Liver (tissue), 9 donors: ENCODE measurements around the gene PASK. TPM values are rescaled to one million over a fixed set of nuclear protein-coding genes. Genes with fewer than 3 reads are reported as not detected.
A peak's percentile ranks its signal among the peaks of the same experiment; 100 is the strongest.

ENCODE experiments used
- DNase-seq: peaks from one replicate; pipeline ENCODE4 v3.0.0-alpha.2; 2017; ENCODE audit warnings: low spot score
- H3K27ac ChIP-seq, 2 donors: one replicate each; pipeline ENCODE4 v1.7.0; 2013; ENCODE audit warnings: inconsistent platforms in 2 of 2, low read length in 2 of 2, control low read depth in 1 of 2, low read depth in 1 of 2, mild to moderate bottlenecking in 1 of 2
- H3K27me3 ChIP-seq, 4 donors: one replicate each; pipeline versions ENCODE4 v1.6.1 to v1.7.0; 2013; ENCODE audit warnings: low read length in 3 of 4, inconsistent platforms in 1 of 4, mild to moderate bottlenecking in 1 of 4, moderate library complexity in 1 of 4; ENCODE audit not compliant: control insufficient read depth in 4 of 4, insufficient read depth in 4 of 4
- H3K36me3 ChIP-seq, 4 donors: one replicate each; pipeline versions ENCODE4 v1.6.1 to v1.7.0; 2013; ENCODE audit warnings: low read length in 3 of 4, mild to moderate bottlenecking in 3 of 4, low read depth in 1 of 4, moderate library complexity in 1 of 4; ENCODE audit not compliant: control insufficient read depth in 4 of 4, insufficient read depth in 3 of 4
- H3K4me1 ChIP-seq, 4 donors: one replicate each; pipeline versions ENCODE4 v1.6.1 to v1.7.0; 2013; ENCODE audit warnings: low read length in 3 of 4, mild to moderate bottlenecking in 3 of 4, moderate library complexity in 1 of 4; ENCODE audit not compliant: control insufficient read depth in 4 of 4, insufficient read depth in 4 of 4
- H3K4me3 ChIP-seq, 3 donors: one replicate each; pipeline versions ENCODE4 v1.6.1 to v1.7.0; 2013; ENCODE audit warnings: low read length in 3 of 3, control low read depth in 1 of 3, low read depth in 1 of 3, mild to moderate bottlenecking in 1 of 3
- H3K9ac ChIP-seq, 2 donors: one replicate each; pipeline ENCODE4 v1.7.0; 2013; ENCODE audit warnings: low read length in 2 of 2, mild to moderate bottlenecking in 2 of 2, moderate library complexity in 2 of 2, control low read depth in 1 of 2, low read depth in 1 of 2
- H3K9me3 ChIP-seq, 4 donors: one replicate each; pipeline versions ENCODE4 v1.6.1 to v1.7.0; 2013; ENCODE audit warnings: low read length in 3 of 4; ENCODE audit not compliant: control insufficient read depth in 4 of 4
- ATF3 ChIP-seq: IDR thresholded peaks from 2 replicates; pipeline ENCODE4 v1.6.1; 2016; ENCODE audit warnings: antibody characterized with exemption
- EGR1 ChIP-seq, 2 donors: IDR thresholded peaks; 2 replicates each; pipeline ENCODE4 v1.6.1; 2016 to 2018; ENCODE audit warnings: antibody characterized with exemption in 2 of 2, low read depth in 2 of 2
- FOXA1 ChIP-seq: IDR thresholded peaks from 2 replicates; pipeline ENCODE4 v1.6.1; 2016; ENCODE audit warnings: antibody characterized with exemption
- FOXA2 ChIP-seq: IDR thresholded peaks from 2 replicates; pipeline ENCODE4 v1.6.1; 2016; ENCODE audit warnings: antibody characterized with exemption
- GABPA ChIP-seq, 2 donors: IDR thresholded peaks in 1 of 2; conservative IDR thresholded peaks in 1 of 2; 2 replicates each; pipeline ENCODE4 v1.6.1; 2016; ENCODE audit warnings: antibody characterized with exemption in 2 of 2, mild to moderate bottlenecking in 1 of 2, moderate library complexity in 1 of 2
- HNF4G ChIP-seq: IDR thresholded peaks from 2 replicates; pipeline ENCODE4 v1.6.1; 2016; ENCODE audit warnings: antibody characterized with exemption
- JUND ChIP-seq, 2 donors: IDR thresholded peaks; 2 replicates each; pipeline ENCODE4 v1.6.1; 2016; ENCODE audit warnings: antibody characterized with exemption in 2 of 2
- MAX ChIP-seq: IDR thresholded peaks from 2 replicates; pipeline ENCODE4 v1.6.1; 2016; ENCODE audit warnings: antibody characterized with exemption
- NR2F2 ChIP-seq: IDR thresholded peaks from 2 replicates; pipeline ENCODE4 v1.6.1; 2016; ENCODE audit warnings: antibody characterized with exemption
- RAD21 ChIP-seq, 2 donors: IDR thresholded peaks; 2 replicates each; pipeline ENCODE4 v1.6.1; 2016; ENCODE audit warnings: antibody characterized with exemption in 2 of 2, mild to moderate bottlenecking in 2 of 2
- RXRA ChIP-seq, 2 donors: IDR thresholded peaks; 2 replicates each; pipeline ENCODE4 v1.6.1; 2017 to 2018; ENCODE audit warnings: antibody characterized with exemption in 2 of 2, mild to moderate bottlenecking in 1 of 2
- SP1 ChIP-seq: IDR thresholded peaks from 2 replicates; pipeline ENCODE4 v1.6.1; 2018; ENCODE audit warnings: antibody characterized with exemption, mild to moderate bottlenecking
- TAF1 ChIP-seq: conservative IDR thresholded peaks from 2 replicates; pipeline ENCODE4 v1.6.1; 2016; ENCODE audit warnings: antibody characterized with exemption, mild to moderate bottlenecking
- YY1 ChIP-seq: IDR thresholded peaks from 2 replicates; pipeline ENCODE4 v1.6.1; 2016; ENCODE audit warnings: antibody characterized with exemption, mild to moderate bottlenecking
- ZBTB33 ChIP-seq: IDR thresholded peaks from 2 replicates; pipeline ENCODE4 v1.6.1; 2016; ENCODE audit warnings: antibody characterized with exemption
- WGBS: extraction: QIAGEN DNeasy Blood & Tissue Kit; methylation state at CpG from one replicate; pipeline ENCODE4 v1.1.7; 2013; 5-methylcytosine and 5-hydroxymethylcytosine counted together
- polyA plus RNA-seq, 2 donors: library from polyadenylated mRNA; stranded (reverse) in 1 of 2; unstranded in 1 of 2; fragments of 200-250 nt in 1 of 2; fragments of >200 nt in 1 of 2; fragmentation: Nextera tagmentation in 1 of 2; extraction: Ambion mirVana in 1 of 2; gene quantifications; one replicate each; pipeline versions ENCODE4 v1.2.1 to v1.2.3, GENCODE V29; 2013 to 2015
- total RNA-seq, 2 donors: library from RNA; depleted of rRNA; stranded (reverse); fragments of >200 nt; gene quantifications; one replicate each; pipeline ENCODE4 v1.2.3, GENCODE V29; 2014
- donor health status: healthy.
- donor health status: healthy.
- donor health status: healthy.
- donor health status: healthy.
- donor health status: healthy.

The PASK gene
- total and polyA plus RNA-seq, 4 donors = 0.96 to 8.8 (median 2.9) TPM

- TF ChIP-seq ATF3 (no peak), EGR1 (IDR thresholded peaks at IDR 0.05; ENCODE audit: low read depth in 2 of 2) (no peak)
These were observed 58.1 kb downstream of the PASK start (continued) for GRCh38 chr2:241091201-241091600.

GRCh38 chr2:241088791-241089732 is 60.2 kb downstream of the PASK start:
- no peak for DNase-seq
- TF ChIP-seq GABPA (IDR thresholded peaks at IDR 0.05 in 1 of 2, conservative IDR thresholded peaks at IDR 0.05 in 1 of 2) (peak in 1 of 2 donors; percentile 20), ATF3 (no peak)
- H3K9ac ChIP-seq = no peak overlapping the region
- peaks cover 5 to 47% (median 34%) of the 10 kb centered on the region in 4 donors for H3K36me3 ChIP-seq
- peak overlapping the region in 1 of 2 donors; percentile 34 for H3K27ac ChIP-seq
- no peak overlapping the region for H3K4me3 ChIP-seq
- H3K27me3 ChIP-seq = no peaks in the 10 kb centered on the region
- H3K4me1 ChIP-seq = peaks cover 10 to 20% (median 19%) of the 10 kb centered on the region in 4 donors
- WGBS = 82% methylated on average over 20 of the region's 20 CpGs
- no peaks in the 10 kb centered on the region for H3K9me3 ChIP-seq

- DNase-seq = no peak
- H3K27ac ChIP-seq = peak overlapping the region in 1 of 2 donors; percentile 34
- 84% methylated on average over 8 of the region's 8 CpGs for WGBS
- peaks cover 5 to 47% (median 33%) of the 10 kb centered on the region in 4 donors for H3K36me3 ChIP-seq
- H3K4me1 ChIP-seq = peaks cover 7 to 14% (median 12%) of the 10 kb centered on the region in 4 donors
- no peak overlapping the region for H3K4me3 ChIP-seq
- H3K9ac ChIP-seq = no peak overlapping the region
- TF ChIP-seq YY1 (no peak), RAD21 (IDR thresholded peaks at IDR 0.05) (no peak), RXRA (IDR thresholded peaks at IDR 0.05) (no peak), ZBTB33 (no peak), EGR1 (IDR thresholded peaks at IDR 0.05; ENCODE audit: low read depth in 2 of 2) (no peak)
- H3K9me3 ChIP-seq = no peaks in the 10 kb centered on the region
- H3K27me3 ChIP-seq = no peaks in the 10 kb centered on the region
These were observed 60.9 kb downstream of the PASK start for GRCh38 chr2:241088376-241088775.

- Histone ChIP-seq H3K9me3 (no peaks in the 10 kb centered on the region), H3K4me1 (peaks cover 3 to 7% (median 5%) of the 10 kb centered on the region in 4 donors), H3K36me3 (peaks cover 5 to 46% (median 33%) of the 10 kb centered on the region in 4 donors), H3K27ac (no peak overlapping the region), H3K27me3 (no peaks in the 10 kb centered on the region), H3K9ac (no peak overlapping the region), H3K4me3 (no peak overlapping the region)
- TF ChIP-seq HNF4G (no peak), ATF3 (no peak), MAX (no peak), EGR1 (IDR thresholded peaks at IDR 0.05; ENCODE audit: low read depth in 2 of 2) (no peak), NR2F2 (no peak), FOXA2 (no peak), RAD21 (IDR thresholded peaks at IDR 0.05) (no peak), JUND (IDR thresholded peaks at IDR 0.05) (no peak), ZBTB33 (no peak), FOXA1 (no peak), TAF1 (no peak), SP1 (no peak)
- no peak for DNase-seq
- 96% methylated on average over 29 of the region's 29 CpGs for WGBS
These were observed 61.6 kb downstream of the PASK start for GRCh38 chr2:241087420-241088268.
